ENCODE data around the gene GNL1. TPM values are rescaled to one million over a fixed set of nuclear protein-coding genes. Genes with fewer than 3 reads are reported as not detected.

GNL1 gene
- total RNA-seq, 6 experiments from 2014 or later = 5.1 to 25.6 (median 19.8) TPM

- 87% methylated on average over 9 of the region's 15 CpGs for WGBS (ENCODE audit: insufficient coverage, low coverage, low lambda C conversion rate, missing lambda C conversion rate)
- Histone ChIP-seq H3K36me3 (peaks cover 6 to 64% (median 30%) of the 10 kb centered on the region in 4 donors), H3K4me1 (no peaks in the 10 kb centered on the region), H3K9me3 (no peaks in the 10 kb centered on the region), H3K27me3 (no peaks in the 10 kb centered on the region), H3K4me3 (no peak overlapping the region), H3K27ac (no peak overlapping the region)
- DNase-seq (no peak), ATAC-seq (peak in 1 of 4 donors; percentile 16)
- TF ChIP-seq POLR2A (IDR thresholded peaks at IDR 0.05) = no peak
- TF ChIP-seq CTCF (IDR thresholded peaks at IDR 0.05) = no peak
- intact Hi-C loops (cut with DNase I) = loop anchor here (5.0 to 10.0 kb wide), 2 partner anchors 43 to 45 kb away; no protein-coding TSS in a partner anchor
These were observed 33.6 kb upstream of the GNL1 start for GRCh38 chr6:30589754-30590358.

- intact Hi-C loops (cut with DNase I) = no loop called here
- H3K4me3 ChIP-seq = no peak overlapping the region
- no peaks in the 10 kb centered on the region for H3K9me3 ChIP-seq
- DNase-seq (no peak), ATAC-seq (no peak)
- H3K27ac ChIP-seq = no peak overlapping the region
- H3K36me3 ChIP-seq = peaks cover 12 to 96% (median 57%) of the 10 kb centered on the region in 4 donors
- TF ChIP-seq POLR2A (IDR thresholded peaks at IDR 0.05) = no peak
- no peaks in the 10 kb centered on the region for H3K4me1 ChIP-seq
- H3K27me3 ChIP-seq = no peaks in the 10 kb centered on the region
- WGBS (ENCODE audit: insufficient coverage, low coverage, low lambda C conversion rate, missing lambda C conversion rate) = 63% methylated on average over 2 of the region's 5 CpGs
These were observed 27.6 kb upstream of the GNL1 start for GRCh38 chr6:30583921-30584320.

- no peaks in the 10 kb centered on the region for H3K27me3 ChIP-seq
- TF ChIP-seq POLR2A (IDR thresholded peaks at IDR 0.05) (no peak), CTCF (IDR thresholded peaks at IDR 0.05) (no peak)
- H3K4me3 ChIP-seq = no peak overlapping the region
- H3K27ac ChIP-seq = no peak overlapping the region
- no peaks in the 10 kb centered on the region for H3K9me3 ChIP-seq
- peaks cover 6 to 62% (median 38%) of the 10 kb centered on the region in 4 donors for H3K36me3 ChIP-seq
- ATAC-seq (no peak), DNase-seq (no peak)
- intact Hi-C loops (cut with DNase I) = no loop called here
- H3K4me1 ChIP-seq = peaks cover 0 to under 1% (median 0%) of the 10 kb centered on the region in 4 donors
- WGBS (ENCODE audit: insufficient coverage, low coverage, low lambda C conversion rate, missing lambda C conversion rate) = 98% methylated on average over 8 of the region's 8 CpGs
These were observed 21.8 kb upstream of the GNL1 start for GRCh38 chr6:30578051-30578450.

GRCh38 chr6:30573113-30573512, 16.8 kb upstream of the GNL1 start:
- Histone ChIP-seq H3K4me3 (no peak overlapping the region), H3K4me1 (peaks cover 0 to 27% (median 9%) of the 10 kb centered on the region in 4 donors), H3K27me3 (no peaks in the 10 kb centered on the region), H3K27ac (no peak overlapping the region), H3K9me3 (no peaks in the 10 kb centered on the region), H3K36me3 (peaks cover 0 to 15% (median 9%) of the 10 kb centered on the region in 4 donors)
- no peak for TF ChIP-seq POLR2A (IDR thresholded peaks at IDR 0.05)
- TF ChIP-seq CTCF (IDR thresholded peaks at IDR 0.05) = no peak
- WGBS (ENCODE audit: insufficient coverage, low coverage, low lambda C conversion rate, missing lambda C conversion rate) = 40% methylated on average over 4 of the region's 4 CpGs
- ATAC-seq (no peak), DNase-seq (no peak)
- intact Hi-C loops (cut with DNase I) = no loop called here

- Histone ChIP-seq H3K9me3 (no peaks in the 10 kb centered on the region), H3K4me1 (peaks cover 0 to 30% (median 11%) of the 10 kb centered on the region in 4 donors), H3K4me3 (peak overlapping the region; percentile 77 to 94 (median 85)), H3K27me3 (no peaks in the 10 kb centered on the region), H3K36me3 (peaks cover 0 to 5% (median 2%) of the 10 kb centered on the region in 4 donors), H3K27ac (no peak overlapping the region)
- TF ChIP-seq POLR2A (IDR thresholded peaks at IDR 0.05) (no peak), CTCF (IDR thresholded peaks at IDR 0.05) (no peak)
- DNase-seq (no peak), ATAC-seq (no peak)
- intact Hi-C loops (cut with DNase I) = no loop called here
These were observed 15.9 kb upstream of the GNL1 start for GRCh38 chr6:30572148-30572547.
